RPMI7951 (cell line): ENCODE results near the gene PDE8A. TPM values are rescaled to one million over a fixed set of nuclear protein-coding genes. Genes with fewer than 3 reads are reported as not detected.
"Not testable (repeated sequence)": the region's sequence is repeated elsewhere in the genome, so short reads cannot be mapped to it uniquely, and the experiment has no call there.

Experiments
- DNase-seq: peaks from one replicate; pipeline ENCODE4 v3.0.0-alpha.2; 2012; ENCODE audit warnings: low read depth
- total RNA-seq: library from RNA; depleted of rRNA; stranded (reverse); fragments of >200 nt; shearing (Covaris generic); gene quantifications from 2 replicates; pipeline ENCODE4 v1.2.3, GENCODE V29; 2014

The PDE8A gene
- total RNA-seq, 1 experiment from 2014 or later, result 28.7 TPM

- no peak for DNase-seq
Measured at GRCh38 chr15:84988909-84989644, 7.4 kb downstream of the PDE8A start.

GRCh38 chr15:84990507-84990906 is 8.9 kb downstream of the PDE8A start:
- no peak for DNase-seq

- no peak for DNase-seq
Measured at GRCh38 chr15:84991014-84991712, 9.5 kb downstream of the PDE8A start.

- DNase-seq, result peak; percentile 82
Measured at GRCh38 chr15:84992157-84992944, 10.7 kb downstream of the PDE8A start.

GRCh38 chr15:84996055-84996454 is 14.4 kb downstream of the PDE8A start:
- DNase-seq, result no peak

- DNase-seq, result peak; percentile 26
Measured at GRCh38 chr15:84996714-84997113, 15.1 kb downstream of the PDE8A start.

- DNase-seq, result not testable (repeated sequence)
Measured at GRCh38 chr15:84997214-84997613, 15.6 kb downstream of the PDE8A start.

- no peak for DNase-seq
Measured at GRCh38 chr15:85000189-85000864, 18.7 kb downstream of the PDE8A start.

- DNase-seq, result no peak
Measured at GRCh38 chr15:85000937-85001336, 19.3 kb downstream of the PDE8A start.

GRCh38 chr15:85002517-85002916 is 20.9 kb downstream of the PDE8A start:
- peak; percentile 50 for DNase-seq

GRCh38 chr15:85003593-85004312 is 22.1 kb downstream of the PDE8A start:
- DNase-seq, result peak; percentile 30

GRCh38 chr15:85004550-85004949 is 22.9 kb downstream of the PDE8A start:
- no peak for DNase-seq

- no peak for DNase-seq
Measured at GRCh38 chr15:85005319-85005718, 23.7 kb downstream of the PDE8A start.

GRCh38 chr15:85005746-85006145 is 24.1 kb downstream of the PDE8A start:
- DNase-seq, result no peak

GRCh38 chr15:85006201-85006600 is 24.5 kb downstream of the PDE8A start:
- no peak for DNase-seq

- DNase-seq, result no peak
Measured at GRCh38 chr15:85006655-85007054, 25.0 kb downstream of the PDE8A start.

- DNase-seq, result no peak
Measured at GRCh38 chr15:85007137-85007536, 25.5 kb downstream of the PDE8A start.

- DNase-seq, result no peak
Measured at GRCh38 chr15:85007741-85008397, 26.2 kb downstream of the PDE8A start.

- no peak for DNase-seq
Measured at GRCh38 chr15:85008474-85009260, 27.0 kb downstream of the PDE8A start.

- no peak for DNase-seq
Measured at GRCh38 chr15:85009435-85009834, 27.8 kb downstream of the PDE8A start.
